Measurements from ENCODE around the gene SEL1L2.

The SEL1L2 gene

GRCh38 chr20:13927171-13927570 is 63.2 kb downstream of the SEL1L2 start:
- no peak for DNase-seq

DNA sequence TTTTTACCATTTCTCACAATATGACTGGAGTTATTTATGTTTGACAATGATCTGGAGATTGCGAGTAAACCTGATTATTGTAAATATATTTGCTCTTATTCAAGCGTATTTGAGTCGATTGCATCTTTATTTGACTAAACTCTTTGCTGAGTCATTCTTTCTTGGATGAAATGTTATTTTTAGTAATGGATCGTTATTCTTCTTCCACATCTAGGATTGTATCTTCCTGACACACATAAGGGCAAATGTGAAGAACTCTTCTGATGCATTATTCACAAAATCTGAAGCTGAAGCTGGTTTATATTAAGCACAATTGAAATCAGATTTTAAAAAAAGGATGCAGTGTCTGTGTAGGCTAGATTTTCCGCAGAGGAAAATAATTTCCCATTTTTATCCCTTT is 68.2 kb downstream of the SEL1L2 start:
- DNase-seq: no peak

DNA sequence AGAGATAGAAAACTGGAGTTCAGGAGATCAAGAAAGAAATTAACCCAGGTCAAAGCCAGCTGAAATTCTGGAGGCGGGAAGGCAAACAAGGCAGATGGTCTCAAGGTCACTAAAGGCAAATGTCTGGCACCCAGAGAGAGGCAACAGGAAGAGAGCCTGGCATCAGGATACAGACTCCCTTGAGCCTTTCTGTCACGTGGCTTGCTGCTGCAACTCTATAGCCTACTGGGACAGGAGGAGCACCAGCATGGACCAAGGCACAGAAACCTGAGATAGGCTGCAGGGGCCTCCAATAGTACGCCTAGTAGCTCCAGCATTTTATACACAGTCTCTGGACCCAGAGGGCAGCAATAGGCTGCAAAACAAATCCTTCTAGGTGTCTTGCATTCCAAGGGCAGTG is 75.1 kb downstream of the SEL1L2 start:
- no peak for DNase-seq

DNA sequence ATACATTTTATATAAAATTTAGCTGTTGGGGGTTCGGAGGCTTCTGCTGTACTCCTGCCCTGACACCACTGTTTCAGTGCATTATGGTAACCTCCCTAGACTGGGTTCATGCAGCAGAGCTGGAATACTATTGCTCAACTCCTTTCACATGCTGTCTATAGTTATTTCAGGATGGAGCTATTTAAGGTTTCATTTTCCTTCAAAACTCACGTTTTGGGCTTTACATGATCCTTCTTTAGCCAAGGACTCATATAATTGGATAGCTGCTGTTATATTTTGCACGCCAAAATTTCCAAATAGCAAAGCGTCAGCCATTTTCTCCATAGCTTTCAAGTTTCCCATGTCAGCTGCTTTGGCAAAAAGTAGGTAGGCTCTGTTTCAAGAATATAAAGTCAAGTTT is 76.8 kb downstream of the SEL1L2 start:
- no peak for DNase-seq

- no peak for DNase-seq
Observed at GRCh38 chr20:13913131-13913530, 77.3 kb downstream of the SEL1L2 start.

- DNase-seq: no peak
Observed at GRCh38 chr20:13910492-13910891, 79.9 kb downstream of the SEL1L2 start.

DNA sequence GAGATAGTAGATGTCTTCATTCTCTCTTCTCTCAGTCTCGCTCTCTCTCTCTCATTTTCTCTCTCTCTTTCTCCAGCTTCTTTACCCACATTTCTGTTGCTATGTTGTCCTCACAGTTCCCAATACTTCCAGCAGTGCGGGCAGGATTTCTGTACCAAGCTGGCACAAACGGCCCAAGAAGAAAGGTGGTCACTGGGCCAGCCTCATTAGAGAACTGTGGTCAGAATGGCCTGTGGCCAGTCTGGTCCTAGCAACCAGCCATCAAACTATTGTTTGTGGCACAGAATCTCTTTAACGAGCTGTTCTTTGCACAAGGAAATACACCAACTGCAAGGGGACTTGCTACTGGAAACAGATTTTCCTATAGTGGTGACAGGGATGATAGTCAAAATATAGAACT is 81.3 kb downstream of the SEL1L2 start:
- DNase-seq: no peak

DNA sequence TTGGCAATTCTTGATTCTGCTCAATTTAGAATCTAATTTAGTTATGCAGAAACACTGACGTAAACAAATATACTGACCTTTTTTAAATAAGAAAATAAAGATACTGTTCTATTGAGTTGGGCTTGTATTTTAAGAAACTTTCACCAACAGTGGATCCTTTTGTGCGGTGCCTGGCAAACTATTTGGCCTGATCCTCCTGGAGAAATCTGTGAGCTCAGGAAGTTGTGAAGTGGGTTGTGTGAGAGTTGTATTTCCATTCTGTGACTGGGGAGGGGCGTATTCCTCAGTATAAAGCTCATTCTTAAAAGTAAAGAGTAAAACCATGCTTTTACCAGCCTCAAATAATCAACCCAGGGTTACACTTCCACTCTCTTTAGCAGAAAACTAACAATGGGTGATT is 85.6 kb downstream of the SEL1L2 start:
- no peak for DNase-seq

DNA sequence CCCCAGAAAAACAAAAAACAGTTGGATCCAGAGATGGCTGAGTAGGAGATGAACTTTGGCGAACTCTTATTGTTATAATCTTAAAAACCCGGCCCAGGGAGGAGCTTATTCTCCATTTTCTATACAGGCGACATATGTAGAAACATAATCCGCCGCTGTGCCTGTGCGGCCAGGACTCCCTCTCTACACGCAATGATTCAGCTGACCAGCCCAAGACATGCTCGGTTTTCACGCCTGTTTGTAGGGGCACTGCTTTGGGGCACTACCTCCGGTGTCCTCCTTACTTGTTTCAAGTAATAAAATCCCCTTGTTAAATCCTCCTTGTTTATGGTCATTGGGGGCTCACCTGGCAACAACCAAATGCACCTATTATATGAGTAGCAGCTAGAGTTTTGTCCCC is 89.9 kb downstream of the SEL1L2 start:
- DNase-seq: no peak

GRCh38 chr20:13898012-13898612 is 92.3 kb downstream of the SEL1L2 start:
- no peak for DNase-seq

DNA sequence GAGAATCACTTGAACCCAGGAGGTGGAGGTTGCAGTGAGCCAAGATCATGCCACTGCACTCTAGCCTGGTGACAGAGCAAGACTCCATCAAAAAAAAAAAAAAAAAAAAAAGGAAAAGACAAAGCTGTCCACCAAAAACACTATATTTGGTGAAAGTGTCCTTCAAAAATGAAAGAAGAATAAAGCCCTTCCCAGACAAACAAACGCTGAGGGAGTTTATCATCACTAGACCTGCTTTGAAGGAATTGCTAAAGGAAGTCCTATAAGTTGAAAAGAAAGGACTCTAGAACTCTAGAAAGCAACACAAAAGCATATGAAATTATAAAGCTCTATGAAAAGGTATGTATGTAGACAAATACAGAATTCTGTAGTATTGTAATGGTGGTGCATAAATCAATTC is 98.8 kb downstream of the SEL1L2 start:
- no peak for DNase-seq

GRCh38 chr20:13884803-13885202 is 105.6 kb downstream of the SEL1L2 start:
- DNase-seq: no peak

- DNase-seq: no peak
Observed at GRCh38 chr20:13883425-13883824, 107.0 kb downstream of the SEL1L2 start.

DNA sequence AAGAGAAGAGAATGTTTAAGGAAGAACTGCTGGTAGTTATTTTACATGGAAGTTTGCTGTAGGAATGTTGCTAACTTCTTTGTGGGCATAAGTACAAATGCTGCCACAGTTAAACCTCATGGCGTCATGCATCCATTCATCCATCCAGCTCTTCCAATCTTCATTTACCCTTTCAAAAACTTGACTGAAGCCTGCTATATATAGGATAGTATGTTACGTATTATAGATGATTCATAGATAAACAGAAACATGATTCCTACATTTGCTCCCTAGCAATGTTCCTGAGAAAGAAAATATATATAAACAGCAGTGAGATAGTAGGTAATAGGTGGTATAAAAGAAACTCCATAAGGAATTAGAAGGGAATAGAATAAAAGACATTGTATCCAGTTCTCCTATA is 111.8 kb downstream of the SEL1L2 start:
- no peak for DNase-seq

- no peak for DNase-seq
Observed at GRCh38 chr20:13877793-13878192, 112.6 kb downstream of the SEL1L2 start.

- DNase-seq: no peak
Observed at GRCh38 chr20:13875265-13875811, 115.1 kb downstream of the SEL1L2 start.

- no peak for DNase-seq
Observed at GRCh38 chr20:13874394-13875157, 115.8 kb downstream of the SEL1L2 start.

DNA sequence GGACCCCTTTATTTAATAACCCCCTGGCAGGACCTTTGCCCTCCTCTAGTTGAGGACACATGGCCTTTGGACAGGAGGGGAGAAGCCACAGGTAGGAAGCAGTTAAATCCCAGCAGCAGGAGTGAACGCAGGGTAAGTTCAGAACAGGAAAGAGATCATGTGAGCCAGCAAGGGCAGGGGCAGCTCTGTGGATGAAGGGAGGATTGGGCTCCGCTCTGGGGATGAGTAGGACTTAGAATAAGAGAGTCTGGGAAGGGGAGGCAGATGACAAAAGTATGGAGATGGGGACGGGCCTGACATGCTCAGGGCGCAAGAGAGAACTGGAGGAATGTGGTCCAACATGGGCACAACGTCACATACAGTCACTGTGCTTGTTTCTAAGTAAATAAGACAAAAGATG is 116.6 kb downstream of the SEL1L2 start:
- DNase-seq: no peak

GRCh38 chr20:13870170-13870748 is 120.2 kb downstream of the SEL1L2 start:
- DNase-seq: no peak

DNA sequence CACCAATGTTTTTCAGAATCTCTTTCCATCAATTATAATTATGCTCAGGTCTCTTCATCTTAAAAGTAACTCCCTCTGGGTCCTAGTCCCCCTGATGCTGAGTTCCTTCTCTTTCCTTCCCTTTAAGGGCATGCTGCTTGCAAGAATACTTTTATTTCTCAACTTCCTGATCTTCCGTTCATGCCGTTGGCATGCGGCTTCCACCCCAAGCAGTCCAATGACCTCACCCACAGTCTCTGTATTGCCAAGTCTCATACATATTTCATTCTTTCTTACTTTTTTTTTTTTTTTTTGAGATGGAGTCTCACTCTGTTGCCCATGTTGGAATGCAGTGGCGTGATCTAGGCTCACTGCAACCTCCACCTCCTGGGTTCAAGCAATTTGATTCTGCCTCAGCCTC is 122.1 kb downstream of the SEL1L2 start:
- DNase-seq: no peak

- no peak for DNase-seq
Observed at GRCh38 chr20:13865791-13866351, 124.5 kb downstream of the SEL1L2 start.

DNA sequence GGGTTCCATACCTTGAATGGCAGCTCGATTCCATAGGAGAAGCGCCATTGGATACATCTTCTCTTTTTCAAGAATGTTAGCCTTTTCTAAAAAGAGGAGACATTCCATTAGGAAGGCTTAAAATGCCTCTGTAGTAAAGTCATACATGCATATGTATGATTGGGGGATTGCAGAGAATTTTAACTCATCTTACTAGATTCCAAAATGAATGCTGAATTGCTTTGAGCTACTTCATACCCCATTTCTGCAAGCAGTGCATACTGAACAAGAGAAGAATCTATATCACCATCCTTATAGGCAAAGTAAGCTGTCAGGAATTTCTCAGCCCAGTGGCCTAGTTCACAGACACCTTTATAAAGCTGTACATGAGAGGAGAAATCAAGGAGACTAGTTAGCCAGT is 125.3 kb downstream of the SEL1L2 start:
- no peak for DNase-seq

- DNase-seq: no peak
Observed at GRCh38 chr20:13863244-13863643, 127.2 kb downstream of the SEL1L2 start.

GRCh38 chr20:13862245-13862644 is 128.2 kb downstream of the SEL1L2 start:
- no peak for DNase-seq
